GM18517 (cell line): ENCODE data around the gene CRCP.
"Not testable (repeated sequence)": the region's sequence is repeated elsewhere in the genome, so short reads cannot be mapped to it uniquely, and the experiment has no call there.

Experiments used
- ATAC-seq: cut with Tn5 transposase; IDR thresholded peaks from one replicate; pipeline ENCODE4 v1.9.1; 2021; ENCODE audit warnings: mild to moderate bottlenecking, moderate library complexity; ENCODE audit not compliant: unreplicated experiment

Gene CRCP

DNA sequence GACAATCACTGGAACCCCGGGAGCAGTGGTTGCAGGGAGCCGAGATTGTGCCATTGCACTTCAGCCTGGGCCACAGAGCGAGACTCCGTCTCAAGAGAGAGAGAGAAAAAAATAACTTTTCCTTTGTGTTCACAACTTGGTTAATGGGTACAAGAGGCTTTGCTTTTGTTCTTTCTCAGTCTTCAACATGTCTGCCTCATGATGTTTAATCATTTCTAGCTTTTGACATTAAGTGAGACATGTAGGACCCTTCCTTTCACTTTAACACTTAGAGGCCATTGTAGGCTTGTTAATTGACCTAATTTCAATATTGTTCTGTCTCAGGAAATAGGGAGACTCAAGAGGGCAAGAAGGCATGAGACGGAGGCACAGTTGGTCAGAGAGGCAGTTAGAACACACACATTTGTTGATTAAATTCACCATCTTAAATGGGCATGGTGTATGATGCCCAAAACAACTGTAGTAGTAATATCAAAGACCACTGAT, 9.3 kb upstream of the CRCP start:
- ATAC-seq: no peak

DNA sequence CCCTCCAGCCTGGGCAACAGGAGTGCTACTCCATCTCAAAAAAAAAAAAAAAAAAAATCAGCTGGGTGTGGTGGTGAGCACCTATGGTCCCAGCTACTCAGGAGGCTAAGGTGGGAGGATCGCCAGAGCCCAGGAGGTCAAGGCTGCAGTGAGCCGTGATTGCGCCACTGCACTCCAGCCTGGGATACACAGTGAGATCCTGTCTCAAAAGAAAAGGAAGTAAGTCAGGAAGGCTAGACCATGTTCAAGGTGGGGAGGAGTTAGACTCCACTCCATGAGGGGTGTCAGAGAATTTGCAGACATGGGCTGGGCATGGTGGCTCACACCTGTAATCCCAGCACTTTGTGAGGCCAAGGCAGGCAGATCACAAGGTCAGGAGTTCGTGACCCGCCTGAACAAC, 6.2 kb upstream of the CRCP start:
- not testable (repeated sequence) for ATAC-seq

DNA sequence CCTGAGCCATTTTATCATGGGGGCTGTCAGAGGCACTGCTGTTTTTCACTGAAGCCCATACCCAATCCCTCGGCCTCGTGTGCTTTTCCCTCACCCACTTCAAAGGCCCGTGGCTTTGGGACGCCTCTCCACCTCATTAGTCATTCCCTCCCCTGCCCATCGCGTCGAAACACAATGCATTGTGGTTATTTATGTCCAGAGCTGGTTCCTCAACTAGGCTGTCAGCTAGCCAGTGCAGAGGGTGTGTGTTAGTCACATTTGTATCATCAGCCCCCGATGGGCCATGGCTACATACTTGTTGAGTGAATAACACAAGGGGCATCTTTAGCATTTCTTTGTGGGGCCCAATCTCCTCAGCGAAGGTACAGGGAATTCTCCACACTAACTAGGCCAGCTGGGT, 3.8 kb upstream of the CRCP start:
- ATAC-seq: no peak

DNA sequence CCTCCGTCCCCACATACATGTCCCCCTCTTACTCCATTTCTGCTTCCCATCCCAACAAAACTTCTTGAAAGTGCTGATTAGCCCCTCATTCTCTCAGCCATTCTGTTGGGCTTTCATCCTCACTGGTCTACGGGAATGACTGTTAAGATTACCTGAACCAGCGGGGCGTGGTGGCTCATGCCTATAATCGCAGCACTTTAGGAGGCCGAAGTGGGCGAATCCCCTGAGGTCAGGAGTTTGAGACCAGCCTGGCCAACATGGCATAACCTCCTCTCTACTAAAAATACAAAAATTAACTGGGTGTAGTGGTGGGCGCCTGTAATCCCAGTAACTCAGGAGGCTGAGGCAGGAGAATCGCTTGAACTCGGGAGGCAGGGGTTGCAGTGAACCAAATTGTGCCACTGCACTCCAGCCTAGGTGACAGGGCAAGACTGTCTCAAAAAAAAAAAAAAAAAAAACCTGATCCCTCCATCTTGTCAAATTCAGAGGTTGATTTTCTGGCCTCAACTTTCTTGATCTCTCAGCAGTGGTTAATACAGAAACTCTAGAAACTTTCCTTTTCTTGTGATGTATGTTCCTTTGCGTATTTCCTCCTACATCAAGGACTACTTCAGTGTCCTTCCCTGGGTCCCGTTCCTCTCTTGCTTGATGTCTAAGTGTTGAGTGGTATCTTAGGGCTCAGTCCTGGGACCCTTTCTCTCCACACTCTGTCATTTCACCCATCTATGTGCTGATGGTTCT, 2.2 kb downstream of the CRCP start:
- ATAC-seq: not testable (repeated sequence)

GRCh38 chr7:66118603-66119002, 4.0 kb downstream of the CRCP start:
- no peak for ATAC-seq

DNA sequence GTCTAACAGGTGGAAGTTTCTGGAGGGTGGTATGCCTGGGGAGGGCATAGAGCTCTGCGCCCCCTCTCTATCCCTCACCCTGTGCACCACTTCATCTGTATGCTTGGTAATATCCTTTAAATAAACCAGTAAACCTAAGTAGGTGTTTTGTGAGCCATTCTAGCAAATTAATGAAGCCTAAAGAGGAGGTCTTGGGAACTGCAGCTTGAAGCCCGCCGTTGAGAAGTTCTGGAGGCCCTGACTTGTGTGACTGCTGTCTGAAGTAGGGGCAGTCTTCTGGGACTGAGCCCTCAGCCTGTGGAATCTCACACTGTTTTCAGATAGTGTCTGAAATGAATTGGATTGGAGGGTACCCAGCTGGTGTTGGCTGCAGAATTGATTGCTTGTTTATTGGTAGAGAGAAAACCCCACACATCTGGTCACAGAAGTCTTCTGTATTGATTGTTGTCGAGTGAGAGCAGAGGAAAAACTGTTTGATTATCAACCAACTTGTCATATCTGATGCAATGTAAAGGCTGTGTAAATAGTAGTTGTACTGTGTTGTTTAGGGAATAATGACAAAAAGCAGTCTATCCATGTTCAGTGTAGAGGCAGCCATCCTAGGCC, 4.7 kb downstream of the CRCP start:
- no peak for ATAC-seq

DNA sequence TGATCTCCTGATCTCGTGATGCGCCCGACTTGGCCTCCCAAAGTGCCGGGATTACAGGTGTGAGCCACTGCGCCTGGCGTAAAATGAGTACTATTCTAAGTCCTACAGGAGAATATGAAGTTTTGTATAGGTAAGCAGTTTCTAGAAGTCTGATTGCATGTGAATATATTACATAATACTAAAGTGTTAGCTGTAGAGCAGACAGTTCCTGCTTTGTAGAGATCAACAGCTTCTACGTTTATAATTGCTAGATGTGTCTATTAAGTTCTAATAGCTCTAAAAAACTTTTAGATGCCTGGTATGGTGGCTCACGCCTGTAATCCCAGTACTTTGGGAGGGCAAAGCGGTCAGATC, 8.5 kb downstream of the CRCP start:
- ATAC-seq: no peak

DNA sequence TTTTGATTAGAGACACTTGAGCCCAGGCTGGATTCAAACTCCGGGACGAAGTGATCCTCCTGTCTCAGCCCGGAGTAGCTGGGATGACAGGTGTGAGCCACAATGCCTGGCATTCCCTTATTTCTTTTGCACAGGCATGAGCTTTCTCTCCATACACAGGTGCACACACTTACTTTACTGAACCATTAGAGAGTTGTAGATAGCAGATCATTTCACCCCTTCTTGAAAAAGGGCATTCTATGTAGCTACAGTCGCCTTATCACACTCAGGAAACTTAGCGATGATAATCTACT, 9.9 kb downstream of the CRCP start:
- not testable (repeated sequence) for ATAC-seq

DNA sequence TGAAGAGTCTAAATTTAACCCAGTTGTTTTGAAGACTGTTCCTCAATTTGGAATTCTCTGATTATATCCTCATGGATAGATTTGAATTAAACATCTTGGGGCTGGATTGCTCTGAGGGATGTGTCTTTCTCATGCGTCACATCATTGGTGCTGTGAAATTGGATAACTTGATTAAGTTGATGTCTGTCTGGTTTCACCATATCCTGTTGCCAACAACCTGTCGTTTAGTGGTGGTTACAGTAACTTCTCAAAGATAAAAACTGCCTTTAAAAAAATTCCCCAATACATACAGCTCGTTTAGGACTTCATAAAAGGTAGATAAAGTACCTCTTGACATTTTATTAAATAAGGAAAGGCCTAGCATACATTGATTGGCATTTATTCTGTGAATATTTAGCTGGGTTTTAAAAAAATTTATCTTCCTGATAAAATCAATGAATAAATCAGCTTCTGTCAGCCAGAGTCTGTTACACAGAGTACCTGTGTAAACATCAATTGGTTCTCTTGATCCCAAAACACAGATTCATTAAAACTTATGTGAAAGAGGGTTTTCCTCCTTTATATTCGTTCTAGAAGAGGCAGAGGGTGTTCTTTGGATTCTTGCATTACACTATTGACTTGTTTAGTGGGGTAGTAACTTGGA, 10.5 kb downstream of the CRCP start:
- no peak for ATAC-seq

GRCh38 chr7:66125781-66126352, 11.2 kb downstream of the CRCP start:
- ATAC-seq: not testable (repeated sequence)

DNA sequence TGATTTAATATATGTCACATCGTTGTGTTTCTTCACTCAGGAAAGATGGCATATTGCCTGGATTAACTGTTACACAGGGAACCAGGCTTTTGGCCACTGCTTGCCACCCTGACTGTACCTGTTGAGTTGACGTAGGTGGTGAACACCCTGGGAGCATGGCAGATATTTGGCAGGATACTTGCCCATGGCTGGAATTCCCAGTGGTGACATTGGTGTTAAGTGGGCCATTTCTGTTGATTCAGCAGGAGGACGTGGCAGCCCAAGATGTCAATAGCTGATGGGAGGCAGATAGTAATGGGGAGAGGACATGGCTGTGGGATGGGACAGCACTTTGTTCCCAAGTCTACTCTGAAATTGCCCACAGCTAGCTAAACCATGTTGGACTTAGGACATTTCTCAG, 12.5 kb downstream of the CRCP start:
- ATAC-seq: not testable (repeated sequence)

- ATAC-seq: no peak
Observed at GRCh38 chr7:66138994-66139752, 24.5 kb downstream of the CRCP start.

DNA sequence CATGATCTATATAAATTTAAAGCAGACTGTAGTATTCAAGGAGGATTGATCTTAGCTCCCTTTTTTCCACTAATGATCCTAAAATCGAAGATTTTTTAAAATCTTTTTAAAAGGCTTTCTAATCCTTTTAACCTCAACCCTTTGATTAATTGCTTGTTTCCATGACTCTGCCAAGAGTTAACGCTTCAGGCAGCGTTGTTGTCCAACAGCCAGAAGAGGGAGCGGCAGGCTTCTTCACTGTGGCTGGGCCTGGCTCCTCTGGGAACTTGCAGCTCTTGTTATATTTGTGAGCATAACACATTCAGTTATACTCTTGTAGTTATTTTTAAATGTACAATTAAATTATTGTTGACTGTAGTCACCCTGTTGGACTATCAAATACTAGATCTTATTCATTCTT, 26.3 kb downstream of the CRCP start:
- no peak for ATAC-seq

DNA sequence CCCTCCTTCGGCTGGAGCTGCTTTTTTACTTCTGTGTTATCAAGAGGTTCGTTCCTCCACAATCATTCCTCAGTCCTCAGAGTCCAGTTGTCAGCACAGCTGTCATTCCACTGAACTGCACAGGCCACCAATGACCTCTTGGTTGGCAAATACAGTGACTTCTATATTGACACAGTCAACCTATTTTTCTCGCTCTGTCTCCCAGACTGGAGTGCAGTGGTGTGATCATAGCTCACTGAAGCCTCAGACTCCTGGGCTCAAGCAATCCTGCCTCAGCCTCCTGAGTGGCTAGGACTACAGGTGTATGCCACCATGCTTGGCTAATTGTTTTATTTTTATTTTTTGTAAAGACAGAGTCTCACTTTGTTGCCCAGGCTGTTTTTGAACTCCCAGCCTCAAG, 27.7 kb downstream of the CRCP start:
- no peak for ATAC-seq

DNA sequence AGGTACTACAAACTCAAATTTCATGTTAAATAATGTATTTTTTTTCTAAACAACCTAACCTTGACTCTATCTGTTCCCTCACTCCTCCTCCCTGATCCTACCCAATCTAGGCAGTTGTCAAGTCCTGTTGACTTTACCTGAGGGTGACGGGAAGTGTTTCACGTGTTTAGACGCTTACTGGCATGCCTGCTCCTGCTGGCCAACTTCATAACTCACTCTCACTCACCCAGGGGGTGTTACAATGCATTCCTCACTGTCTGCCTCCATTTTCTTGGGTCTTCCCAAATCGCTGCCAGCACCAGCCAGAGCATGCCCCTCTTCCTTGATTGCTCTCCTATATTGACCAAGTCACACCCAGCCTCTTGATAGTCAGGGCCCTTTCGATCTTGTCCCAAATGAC, 28.3 kb downstream of the CRCP start:
- ATAC-seq: no peak

GRCh38 chr7:66143876-66144332, 29.3 kb downstream of the CRCP start:
- ATAC-seq: no peak

GRCh38 chr7:66145400-66146104, 30.9 kb downstream of the CRCP start:
- no peak for ATAC-seq

DNA sequence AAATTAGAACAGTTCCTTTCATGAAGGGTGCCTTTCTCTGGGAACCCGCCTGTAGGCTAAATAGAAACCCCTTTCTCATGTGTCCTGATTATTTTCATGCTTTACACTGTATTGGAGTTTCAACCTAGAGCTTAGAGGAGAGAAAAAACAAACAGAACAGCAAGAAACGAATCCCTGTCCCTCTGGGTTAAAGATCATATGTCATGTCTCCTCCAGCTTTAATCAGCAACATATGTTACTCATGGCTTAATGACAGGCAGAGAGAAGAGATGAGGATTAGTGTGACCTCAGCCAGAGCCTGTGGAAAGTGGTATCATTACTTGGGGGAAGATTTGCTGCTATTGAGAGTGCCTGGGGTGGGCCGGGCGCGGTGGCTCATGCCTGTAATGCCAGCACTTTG, 32.1 kb downstream of the CRCP start:
- ATAC-seq: no peak

- not testable (repeated sequence) for ATAC-seq
Observed at GRCh38 chr7:66147657-66148056, 33.0 kb downstream of the CRCP start.

GRCh38 chr7:66150471-66150870, 35.8 kb downstream of the CRCP start:
- ATAC-seq: no peak
